ENCODE data around the gene CITED2. TPM values are rescaled to one million over a fixed set of nuclear protein-coding genes. Genes with fewer than 3 reads are reported as not detected.

Gene CITED2
- polyA plus RNA-seq, 2 donors, result 20.3 to 29.5 TPM

- Histone ChIP-seq H3K9me3 (ENCODE audit: control insufficient read depth in 2 of 2, insufficient read depth in 1 of 2, low read depth in 1 of 2, low read length in 1 of 2) (no peaks in the 10 kb centered on the region), H3K4me1 (ENCODE audit: control insufficient read depth in 2 of 2, insufficient read depth in 2 of 2, low read length in 1 of 2) (no peaks in the 10 kb centered on the region), H3K4me3 (ENCODE audit: low read depth in 1 of 2, low read length in 2 of 2) (no peak overlapping the region), H3K36me3 (ENCODE audit: control insufficient read depth in 2 of 2, insufficient read depth in 2 of 2, low read length in 1 of 2) (no peaks in the 10 kb centered on the region), H3K27me3 (ENCODE audit: control insufficient read depth in 1 of 2, insufficient read depth in 2 of 2, low read length in 2 of 2) (no peaks in the 10 kb centered on the region), H3K27ac (ENCODE audit: low read depth in 2 of 2, low read length in 1 of 2) (no peak overlapping the region)
Observed at GRCh38 chr6:139325125-139325524, 49.3 kb downstream of the CITED2 start.

DNA sequence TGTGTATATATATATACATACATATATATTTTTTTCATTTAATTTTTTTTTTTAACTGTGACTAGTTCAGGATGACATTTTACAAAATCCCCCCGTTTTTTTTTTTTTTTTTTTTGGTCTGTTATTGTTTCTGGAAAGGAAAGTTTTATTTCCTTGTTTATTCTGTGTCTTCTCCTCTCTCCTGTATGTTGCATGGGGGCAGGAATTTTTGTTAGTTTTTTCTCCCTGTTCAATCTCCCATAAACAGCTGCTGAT is 50.2 kb downstream of the CITED2 start:
- whole genome bisulfite sequencing, 2 donors, result 11 to 20% methylated on average over 1 of the region's 1 CpG
- Histone ChIP-seq H3K36me3 (ENCODE audit: control insufficient read depth in 2 of 2, insufficient read depth in 2 of 2, low read length in 1 of 2) (no peaks in the 10 kb centered on the region), H3K4me3 (ENCODE audit: low read depth in 1 of 2, low read length in 2 of 2) (no peak overlapping the region), H3K4me1 (ENCODE audit: control insufficient read depth in 2 of 2, insufficient read depth in 2 of 2, low read length in 1 of 2) (no peaks in the 10 kb centered on the region), H3K9me3 (ENCODE audit: control insufficient read depth in 2 of 2, insufficient read depth in 1 of 2, low read depth in 1 of 2, low read length in 1 of 2) (no peaks in the 10 kb centered on the region), H3K27me3 (ENCODE audit: control insufficient read depth in 1 of 2, insufficient read depth in 2 of 2, low read length in 2 of 2) (no peaks in the 10 kb centered on the region), H3K27ac (ENCODE audit: low read depth in 2 of 2, low read length in 1 of 2) (no peak overlapping the region)

DNA sequence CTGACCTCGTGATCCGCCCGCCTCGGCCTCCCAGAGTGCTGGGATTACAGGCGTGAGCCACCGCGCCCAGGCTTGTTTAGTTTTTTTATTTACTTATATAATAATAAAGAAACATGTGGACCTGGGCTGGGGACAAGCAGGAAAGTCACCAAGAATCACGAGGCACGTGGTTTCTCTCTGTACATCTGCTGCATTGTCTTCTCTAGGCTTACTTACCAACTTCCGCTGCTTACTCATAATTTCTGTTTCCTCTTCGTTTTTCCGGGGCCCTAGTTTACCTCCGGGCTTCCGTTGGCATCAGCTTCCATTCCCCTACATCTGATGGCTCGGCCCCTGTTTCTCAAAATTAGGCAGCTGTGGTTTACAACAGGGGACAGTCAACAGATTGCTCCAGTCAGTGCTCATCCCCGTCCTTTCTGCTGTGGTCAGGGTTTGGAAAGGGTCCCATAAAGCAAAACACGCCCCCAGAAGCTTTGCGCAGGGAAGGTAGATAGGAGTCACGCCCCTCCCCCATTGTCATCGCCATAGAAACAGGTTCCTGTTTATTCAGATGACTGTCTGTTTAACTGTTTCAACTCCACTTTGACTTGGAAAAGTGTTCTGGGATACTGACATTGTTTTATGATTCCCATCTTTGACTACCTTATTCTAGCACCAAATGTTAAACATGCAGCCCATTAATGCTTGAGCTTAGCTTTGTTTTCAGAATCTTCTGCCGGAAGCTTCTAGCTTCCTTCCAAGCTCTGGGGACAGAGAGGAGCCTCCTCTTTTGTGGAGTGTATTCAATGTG is 50.7 kb downstream of the CITED2 start:
- Histone ChIP-seq H3K27me3 (ENCODE audit: control insufficient read depth in 1 of 2, insufficient read depth in 2 of 2, low read length in 2 of 2) (no peaks in the 10 kb centered on the region), H3K9me3 (ENCODE audit: control insufficient read depth in 2 of 2, insufficient read depth in 1 of 2, low read depth in 1 of 2, low read length in 1 of 2) (no peaks in the 10 kb centered on the region), H3K36me3 (ENCODE audit: control insufficient read depth in 2 of 2, insufficient read depth in 2 of 2, low read length in 1 of 2) (no peaks in the 10 kb centered on the region), H3K4me3 (ENCODE audit: low read depth in 1 of 2, low read length in 2 of 2) (no peak overlapping the region), H3K4me1 (ENCODE audit: control insufficient read depth in 2 of 2, insufficient read depth in 2 of 2, low read length in 1 of 2) (no peaks in the 10 kb centered on the region), H3K27ac (ENCODE audit: low read depth in 2 of 2, low read length in 1 of 2) (peak overlapping the region; percentile 38 to 40)
- WGBS, 2 donors, result 47 to 48% methylated on average over 21 of the region's 21 CpGs

Other genes with a start within 250 kb of the CITED2 start
- 10 to 100 TPM; 11.2 to 15.0 TPM for gene HECA, start 239.6 kb downstream of the CITED2 start, polyA plus RNA-seq
- under 1 TPM; 0.14 to 0.16 TPM for gene TXLNB, start 82.7 kb downstream of the CITED2 start, polyA plus RNA-seq